ENCODE measurements around the gene HIPK2. TPM values are rescaled to one million over a fixed set of nuclear protein-coding genes. Genes with fewer than 3 reads are reported as not detected.

HIPK2 gene
- total RNA-seq, 6 experiments from 2014 or later, result 48.5 to 68.0 (median 59.6) TPM

- WGBS (ENCODE audit: insufficient coverage, low coverage, low lambda C conversion rate, missing lambda C conversion rate), result 37% methylated on average over 3 of the region's 3 CpGs
- peak; percentile 16 to 90 (median 64) for ATAC-seq
- no peak overlapping the region for H3K4me3 ChIP-seq
These were observed 29.2 kb upstream of the HIPK2 start for GRCh38 chr7:139807009-139807408.

GRCh38 chr7:139804571-139804970 is 26.8 kb upstream of the HIPK2 start:
- intact Hi-C loops (cut with DNase I), result no loop called here

More at GRCh38 chr7:139807009-139807408, 29.2 kb upstream of the HIPK2 start:
- Histone ChIP-seq H3K36me3 (no peaks in the 10 kb centered on the region), H3K9me3 (no peaks in the 10 kb centered on the region), H3K4me1 (no peaks in the 10 kb centered on the region), H3K27me3 (no peaks in the 10 kb centered on the region), H3K27ac (no peak overlapping the region)
- TF ChIP-seq POLR2A (IDR thresholded peaks at IDR 0.05), result no peak
- no peak for TF ChIP-seq CTCF (IDR thresholded peaks at IDR 0.05)
- DNase-seq, result no peak
- intact Hi-C loops (cut with DNase I), result no loop called here

GRCh38 chr7:139799586-139799985 is 21.8 kb upstream of the HIPK2 start:
- Histone ChIP-seq H3K4me1 (no peaks in the 10 kb centered on the region), H3K4me3 (no peak overlapping the region), H3K36me3 (no peaks in the 10 kb centered on the region), H3K27me3 (no peaks in the 10 kb centered on the region), H3K9me3 (no peaks in the 10 kb centered on the region), H3K27ac (no peak overlapping the region)
- intact Hi-C loops (cut with DNase I), result no loop called here
- peak; percentile 43 to 71 (median 66) for ATAC-seq
- WGBS (ENCODE audit: insufficient coverage, low coverage, low lambda C conversion rate, missing lambda C conversion rate), result 54% methylated on average over 2 of the region's 2 CpGs
- TF ChIP-seq POLR2A (IDR thresholded peaks at IDR 0.05) (no peak), CTCF (IDR thresholded peaks at IDR 0.05) (no peak)
- DNase-seq, result no peak

More at GRCh38 chr7:139804571-139804970, 26.8 kb upstream of the HIPK2 start:
- DNase-seq (no peak), ATAC-seq (no peak)
- Histone ChIP-seq H3K36me3 (no peaks in the 10 kb centered on the region), H3K4me1 (no peaks in the 10 kb centered on the region), H3K27ac (no peak overlapping the region), H3K4me3 (no peak overlapping the region), H3K9me3 (no peaks in the 10 kb centered on the region), H3K27me3 (no peaks in the 10 kb centered on the region)
- TF ChIP-seq POLR2A (IDR thresholded peaks at IDR 0.05) (no peak), CTCF (IDR thresholded peaks at IDR 0.05) (no peak)
- 75% methylated on average over 1 of the region's 1 CpG for WGBS (ENCODE audit: insufficient coverage, low coverage, low lambda C conversion rate, missing lambda C conversion rate)

- Histone ChIP-seq H3K4me1 (no peaks in the 10 kb centered on the region), H3K27ac (no peak overlapping the region), H3K36me3 (no peaks in the 10 kb centered on the region), H3K27me3 (no peaks in the 10 kb centered on the region), H3K4me3 (no peak overlapping the region), H3K9me3 (no peaks in the 10 kb centered on the region)
- ATAC-seq (peak; percentile 58 to 75 (median 68)), DNase-seq (no peak)
- intact Hi-C loops (cut with DNase I), result no loop called here
- 85% methylated on average over 4 of the region's 4 CpGs for WGBS (ENCODE audit: insufficient coverage, low coverage, low lambda C conversion rate, missing lambda C conversion rate)
- TF ChIP-seq POLR2A (IDR thresholded peaks at IDR 0.05) (no peak), CTCF (IDR thresholded peaks at IDR 0.05) (peak in 2 of 4 donors; percentile 15 to 17)
These were observed 21.1 kb upstream of the HIPK2 start for GRCh38 chr7:139798892-139799291.

GRCh38 chr7:139798221-139798620 is 20.4 kb upstream of the HIPK2 start:
- DNase-seq, result no peak
- no peak for ATAC-seq
- Histone ChIP-seq H3K9me3 (no peaks in the 10 kb centered on the region), H3K4me3 (no peak overlapping the region), H3K27me3 (no peaks in the 10 kb centered on the region), H3K36me3 (no peaks in the 10 kb centered on the region), H3K4me1 (no peaks in the 10 kb centered on the region), H3K27ac (no peak overlapping the region)
- TF ChIP-seq CTCF (IDR thresholded peaks at IDR 0.05), result no peak
- no peak for TF ChIP-seq POLR2A (IDR thresholded peaks at IDR 0.05)
- 59% methylated on average over 9 of the region's 10 CpGs for WGBS (ENCODE audit: insufficient coverage, low coverage, low lambda C conversion rate, missing lambda C conversion rate)
- intact Hi-C loops (cut with DNase I), result no loop called here
